ENCODE results near the gene SRRM4.

DNA sequence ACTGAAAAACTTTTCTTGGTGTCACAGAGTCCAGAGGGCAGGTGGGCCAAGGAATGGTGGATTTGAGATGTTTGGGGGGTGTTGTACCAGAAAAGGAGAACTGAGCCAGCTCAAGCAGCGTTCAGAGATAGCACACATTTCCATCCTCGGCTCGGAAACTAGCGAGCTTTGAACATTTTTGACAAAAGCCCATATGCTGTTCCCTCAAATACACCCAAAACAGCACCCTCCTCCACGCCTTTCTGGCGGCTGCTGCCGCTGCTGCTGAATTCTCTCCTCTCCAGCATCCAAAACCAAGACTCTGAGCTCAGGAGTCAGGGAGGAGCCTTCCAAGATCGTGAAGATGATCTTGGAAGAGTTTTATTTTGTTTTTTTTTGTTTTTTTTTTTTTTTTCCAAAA is 961 bp downstream of the SRRM4 start:
- TF ChIP-seq, protein P1, sequence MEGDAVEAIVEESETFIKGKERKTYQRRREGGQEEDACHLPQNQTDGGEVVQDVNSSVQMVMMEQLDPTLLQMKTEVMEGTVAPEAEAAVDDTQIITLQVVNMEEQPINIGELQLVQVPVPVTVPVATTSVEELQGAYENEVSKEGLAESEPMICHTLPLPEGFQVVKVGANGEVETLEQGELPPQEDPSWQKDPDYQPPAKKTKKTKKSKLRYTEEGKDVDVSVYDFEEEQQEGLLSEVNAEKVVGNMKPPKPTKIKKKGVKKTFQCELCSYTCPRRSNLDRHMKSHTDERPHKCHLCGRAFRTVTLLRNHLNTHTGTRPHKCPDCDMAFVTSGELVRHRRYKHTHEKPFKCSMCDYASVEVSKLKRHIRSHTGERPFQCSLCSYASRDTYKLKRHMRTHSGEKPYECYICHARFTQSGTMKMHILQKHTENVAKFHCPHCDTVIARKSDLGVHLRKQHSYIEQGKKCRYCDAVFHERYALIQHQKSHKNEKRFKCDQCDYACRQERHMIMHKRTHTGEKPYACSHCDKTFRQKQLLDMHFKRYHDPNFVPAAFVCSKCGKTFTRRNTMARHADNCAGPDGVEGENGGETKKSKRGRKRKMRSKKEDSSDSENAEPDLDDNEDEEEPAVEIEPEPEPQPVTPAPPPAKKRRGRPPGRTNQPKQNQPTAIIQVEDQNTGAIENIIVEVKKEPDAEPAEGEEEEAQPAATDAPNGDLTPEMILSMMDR (IDR thresholded peaks at IDR 0.05 in 8 of 11, conservative IDR thresholded peaks at IDR 0.05 in 3 of 11): no peak
- TF ChIP-seq POLR2A (IDR thresholded peaks at IDR 0.05): no peak
